ENCODE data around the gene TRIM7. TPM values are rescaled to one million over a fixed set of nuclear protein-coding genes. Genes with fewer than 3 reads are reported as not detected.

TRIM7 gene
- total and polyA plus RNA-seq, 9 of the 15 experiments (the other 6 are each of a cell fraction or from before 2014, with no cell fraction given), result 2.6 to 14.9 (median 8.9) TPM

DNA sequence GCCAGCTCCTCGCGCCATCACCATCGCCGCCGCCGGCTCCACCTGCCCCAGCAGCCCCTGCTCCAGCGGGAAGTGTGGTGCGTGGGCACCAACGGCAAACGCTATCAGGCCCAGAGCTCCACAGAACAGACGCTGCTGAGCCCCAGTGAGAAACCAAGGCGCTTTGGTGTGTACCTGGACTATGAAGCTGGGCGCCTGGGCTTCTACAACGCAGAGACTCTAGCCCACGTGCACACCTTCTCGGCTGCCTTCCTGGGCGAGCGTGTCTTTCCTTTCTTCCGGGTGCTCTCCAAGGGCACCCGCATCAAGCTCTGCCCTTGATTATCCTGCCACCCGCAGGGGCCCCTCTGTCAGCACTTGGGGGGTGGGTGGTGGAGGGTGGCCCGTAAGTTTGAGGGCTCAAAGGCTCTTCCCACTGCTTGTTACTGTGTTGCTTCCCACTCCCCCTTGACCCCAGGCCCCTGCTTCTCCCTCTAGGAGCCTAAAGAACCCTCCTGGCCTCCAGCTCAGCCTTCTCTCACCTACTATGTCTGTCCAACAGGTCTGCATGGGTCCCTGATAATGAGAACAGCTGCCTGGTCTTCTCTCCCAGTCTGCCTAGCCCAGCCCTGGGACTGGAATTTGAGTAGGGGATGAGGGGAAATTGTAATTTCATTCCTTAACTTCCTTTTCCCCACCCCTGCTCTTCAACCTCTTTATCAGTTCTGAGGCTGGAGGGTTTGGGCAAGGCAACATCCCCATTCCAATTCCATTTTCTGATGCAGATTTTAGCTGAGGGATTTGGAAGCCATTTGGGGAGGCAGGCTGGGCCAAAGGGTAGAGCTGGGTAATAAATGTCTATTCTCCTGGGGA lies 29.7 kb upstream of the TRIM7 start:
- no peaks in the 10 kb centered on the region for H3K9me1 ChIP-seq (ENCODE audit: control insufficient read depth, insufficient read depth, low read length)
- DNase-seq (ENCODE audit: extremely low read depth in 1 of 4, low spot score in 3 of 4), result peak in 3 of 4 experiments; percentile 17 to 38 (median 21)
- no peak overlapping the region for H2AFZ ChIP-seq (ENCODE audit: low read depth, low read length)
- H3K36me3 ChIP-seq (ENCODE audit: control insufficient read depth, insufficient read depth, low read length), result peaks cover 95% of the 10 kb centered on the region
- no TSS peak for BruUV-seq (replicated peaks)
- H3K27me3 ChIP-seq (ENCODE audit: control insufficient read depth in 2 of 2, insufficient read depth in 2 of 2, low read length in 2 of 2), result no peaks in the 10 kb centered on the region
- peaks cover 37% of the 10 kb centered on the region for H4K20me1 ChIP-seq (replicated peaks; ENCODE audit: control insufficient read depth, insufficient read depth, low read length)
- FAIRE-seq, result peak; percentile 44
- H3K27ac ChIP-seq (ENCODE audit: extremely low read depth, low read depth, low read length), result peak overlapping the region; percentile 60; the same call in 2 of the 3 replicates
- in situ Hi-C loops (cut with MboI), result no loop called here
- H3K4me3 ChIP-seq, result no peak overlapping the region
- intact Hi-C loops (cut with micrococcal nuclease), result no loop called here
- H3K9me3 ChIP-seq (replicated peaks; ENCODE audit: control insufficient read depth, insufficient read depth, low read depth, low read length), result no peaks in the 10 kb centered on the region
- H3K79me2 ChIP-seq (ENCODE audit: control insufficient read depth, insufficient read depth, low read length), result peaks cover 25% of the 10 kb centered on the region
- H3K4me2 ChIP-seq (ENCODE audit: insufficient read depth, low read length), result no peak overlapping the region
- H3K4me1 ChIP-seq (replicated peaks in 1 of 2; ENCODE audit: control insufficient read depth in 2 of 2, insufficient read depth in 2 of 2, low read length in 2 of 2), result peaks cover 5 to 20% of the 10 kb centered on the region in 2 experiments; a peak in 4 of 5 replicates
- 84% methylated on average over 16 of the region's 22 CpGs for WGBS (ENCODE audit: insufficient coverage, low coverage, missing lambda C conversion rate)
- H3K9ac ChIP-seq (ENCODE audit: insufficient read depth in 1 of 2, low read depth in 2 of 2, low read length in 2 of 2), result peak overlapping the region in 1 of 2 experiments; percentile 29; a peak in 2 of 4 replicates
- peak; percentile 42 for ATAC-seq
- ChIA-PET POLR2A (interaction anchor here (0.5 to 5.3 kb wide), 15 partner anchors 8 to 123 kb away, joined by 3 to 55 read pairs (median 5); partner anchors contain the start of genes RACK1 and TRIM41), CTCF (ENCODE audit: low intra/inter-chr PET ratio) (no interaction called here)
- TF ChIP-seq, protein P1, sequence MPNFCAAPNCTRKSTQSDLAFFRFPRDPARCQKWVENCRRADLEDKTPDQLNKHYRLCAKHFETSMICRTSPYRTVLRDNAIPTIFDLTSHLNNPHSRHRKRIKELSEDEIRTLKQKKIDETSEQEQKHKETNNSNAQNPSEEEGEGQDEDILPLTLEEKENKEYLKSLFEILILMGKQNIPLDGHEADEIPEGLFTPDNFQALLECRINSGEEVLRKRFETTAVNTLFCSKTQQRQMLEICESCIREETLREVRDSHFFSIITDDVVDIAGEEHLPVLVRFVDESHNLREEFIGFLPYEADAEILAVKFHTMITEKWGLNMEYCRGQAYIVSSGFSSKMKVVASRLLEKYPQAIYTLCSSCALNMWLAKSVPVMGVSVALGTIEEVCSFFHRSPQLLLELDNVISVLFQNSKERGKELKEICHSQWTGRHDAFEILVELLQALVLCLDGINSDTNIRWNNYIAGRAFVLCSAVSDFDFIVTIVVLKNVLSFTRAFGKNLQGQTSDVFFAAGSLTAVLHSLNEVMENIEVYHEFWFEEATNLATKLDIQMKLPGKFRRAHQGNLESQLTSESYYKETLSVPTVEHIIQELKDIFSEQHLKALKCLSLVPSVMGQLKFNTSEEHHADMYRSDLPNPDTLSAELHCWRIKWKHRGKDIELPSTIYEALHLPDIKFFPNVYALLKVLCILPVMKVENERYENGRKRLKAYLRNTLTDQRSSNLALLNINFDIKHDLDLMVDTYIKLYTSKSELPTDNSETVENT (CRISPR knock-in tag; IDR thresholded peaks at IDR 0.05), result peak; percentile 31; the same call in 1 of the 2 replicates
- TF ChIP-seq, protein P2, sequence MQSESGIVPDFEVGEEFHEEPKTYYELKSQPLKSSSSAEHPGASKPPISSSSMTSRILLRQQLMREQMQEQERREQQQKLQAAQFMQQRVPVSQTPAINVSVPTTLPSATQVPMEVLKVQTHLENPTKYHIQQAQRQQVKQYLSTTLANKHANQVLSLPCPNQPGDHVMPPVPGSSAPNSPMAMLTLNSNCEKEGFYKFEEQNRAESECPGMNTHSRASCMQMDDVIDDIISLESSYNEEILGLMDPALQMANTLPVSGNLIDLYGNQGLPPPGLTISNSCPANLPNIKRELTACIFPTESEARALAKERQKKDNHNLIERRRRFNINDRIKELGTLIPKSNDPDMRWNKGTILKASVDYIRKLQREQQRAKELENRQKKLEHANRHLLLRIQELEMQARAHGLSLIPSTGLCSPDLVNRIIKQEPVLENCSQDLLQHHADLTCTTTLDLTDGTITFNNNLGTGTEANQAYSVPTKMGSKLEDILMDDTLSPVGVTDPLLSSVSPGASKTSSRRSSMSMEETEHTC (IDR thresholded peaks at IDR 0.05), result no peak
- TF ChIP-seq FIP1L1 (IDR thresholded peaks at IDR 0.05; ENCODE audit: low read depth, low read length, poor library complexity, severe bottlenecking) (peak; percentile 63), CBX3 (IDR thresholded peaks at IDR 0.05; ENCODE audit: borderline replicate concordance in 1 of 2, low read length in 2 of 2) (0 out of 3 replicates have a peak, but pooled peaks of 1 of the 2 experiments have one; percentile 12), POLR2A (conservative IDR thresholded peaks at IDR 0.05) (peak; percentile 72), HMG20B (CRISPR knock-in tag; IDR thresholded peaks at IDR 0.05) (no peak), TCF3 (CRISPR knock-in tag; IDR thresholded peaks at IDR 0.05) (no peak), ARID1B (IDR thresholded peaks at IDR 0.05) (no peak), BMI1 (IDR thresholded peaks at IDR 0.05; ENCODE audit: low read length) (no peak), NR2C1 (IDR thresholded peaks at IDR 0.05) (no peak), NR2C1 (tag; IDR thresholded peaks at IDR 0.05) (no peak)
- TF ChIP-seq, protein P3, sequence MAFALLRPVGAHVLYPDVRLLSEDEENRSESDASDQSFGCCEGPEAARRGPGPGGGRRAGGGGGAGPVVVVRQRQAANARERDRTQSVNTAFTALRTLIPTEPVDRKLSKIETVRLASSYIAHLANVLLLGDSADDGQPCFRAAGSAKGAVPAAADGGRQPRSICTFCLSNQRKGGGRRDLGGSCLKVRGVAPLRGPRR (CRISPR knock-in tag; IDR thresholded peaks at IDR 0.05), result no peak
- TF ChIP-seq, protein P4, sequence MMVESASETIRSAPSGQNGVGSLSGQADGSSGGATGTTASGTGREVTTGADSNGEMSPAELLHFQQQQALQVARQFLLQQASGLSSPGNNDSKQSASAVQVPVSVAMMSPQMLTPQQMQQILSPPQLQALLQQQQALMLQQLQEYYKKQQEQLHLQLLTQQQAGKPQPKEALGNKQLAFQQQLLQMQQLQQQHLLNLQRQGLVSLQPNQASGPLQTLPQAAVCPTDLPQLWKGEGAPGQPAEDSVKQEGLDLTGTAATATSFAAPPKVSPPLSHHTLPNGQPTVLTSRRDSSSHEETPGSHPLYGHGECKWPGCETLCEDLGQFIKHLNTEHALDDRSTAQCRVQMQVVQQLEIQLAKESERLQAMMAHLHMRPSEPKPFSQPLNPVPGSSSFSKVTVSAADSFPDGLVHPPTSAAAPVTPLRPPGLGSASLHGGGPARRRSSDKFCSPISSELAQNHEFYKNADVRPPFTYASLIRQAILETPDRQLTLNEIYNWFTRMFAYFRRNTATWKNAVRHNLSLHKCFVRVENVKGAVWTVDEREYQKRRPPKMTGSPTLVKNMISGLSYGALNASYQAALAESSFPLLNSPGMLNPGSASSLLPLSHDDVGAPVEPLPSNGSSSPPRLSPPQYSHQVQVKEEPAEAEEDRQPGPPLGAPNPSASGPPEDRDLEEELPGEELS (CRISPR knock-in tag; IDR thresholded peaks at IDR 0.05; ENCODE audit: borderline replicate concordance), result no peak
- TF ChIP-seq, protein P5, sequence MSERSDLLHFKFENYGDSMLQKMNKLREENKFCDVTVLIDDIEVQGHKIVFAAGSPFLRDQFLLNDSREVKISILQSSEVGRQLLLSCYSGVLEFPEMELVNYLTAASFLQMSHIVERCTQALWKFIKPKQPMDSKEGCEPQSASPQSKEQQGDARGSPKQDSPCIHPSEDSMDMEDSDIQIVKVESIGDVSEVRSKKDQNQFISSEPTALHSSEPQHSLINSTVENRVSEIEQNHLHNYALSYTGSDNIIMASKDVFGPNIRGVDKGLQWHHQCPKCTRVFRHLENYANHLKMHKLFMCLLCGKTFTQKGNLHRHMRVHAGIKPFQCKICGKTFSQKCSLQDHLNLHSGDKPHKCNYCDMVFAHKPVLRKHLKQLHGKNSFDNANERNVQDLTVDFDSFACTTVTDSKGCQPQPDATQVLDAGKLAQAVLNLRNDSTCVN (CRISPR knock-in tag; IDR thresholded peaks at IDR 0.05), result no peak
